IPS DF 19.7 (cell line): ENCODE data around the gene CRACR2A.

ENCODE experiments used
- DNase-seq: peaks from one replicate; pipeline ENCODE4 v3.0.0-alpha.2; 2013; ENCODE audit warnings: low read depth, low spot score

Gene CRACR2A

DNA sequence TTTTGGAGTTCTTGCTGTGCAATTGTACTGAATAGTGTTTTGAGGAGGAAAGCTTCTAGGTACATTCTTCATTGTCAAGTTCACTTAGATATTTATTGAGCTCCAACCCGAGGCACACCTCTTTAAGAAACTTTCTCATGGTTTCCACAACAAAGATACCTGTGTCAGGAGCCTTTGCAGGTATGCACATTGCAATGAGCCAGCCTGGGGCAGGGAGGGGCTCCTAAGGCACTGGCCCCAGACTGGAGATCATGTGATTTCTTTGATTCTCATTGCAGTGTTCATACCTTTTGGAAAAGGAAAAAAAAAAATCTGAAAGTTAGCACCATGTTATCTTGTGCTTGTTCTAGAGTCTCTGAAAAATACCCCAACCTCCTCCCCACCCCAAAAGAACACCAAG is 181.6 kb downstream of the CRACR2A start:
- no peak for DNase-seq

DNA sequence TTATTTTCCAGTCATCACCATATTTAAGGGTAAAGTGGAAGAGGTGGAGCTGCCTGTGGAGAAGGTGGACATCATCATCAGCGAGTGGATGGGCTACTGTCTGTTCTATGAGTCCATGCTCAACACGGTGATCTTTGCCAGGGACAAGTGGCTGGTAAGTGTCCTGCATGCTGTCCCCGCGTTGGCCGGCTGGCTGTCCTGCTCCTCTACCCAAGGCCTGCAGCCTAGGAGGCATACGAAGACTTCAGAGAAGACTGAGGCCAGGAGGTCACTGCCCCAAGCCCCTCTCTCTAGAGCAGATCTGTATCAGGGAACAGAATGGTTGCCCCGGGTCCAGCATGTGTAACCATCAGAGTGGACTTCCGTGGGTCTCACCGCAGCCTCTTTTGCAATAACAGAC is 184.2 kb downstream of the CRACR2A start:
- no peak for DNase-seq

DNA sequence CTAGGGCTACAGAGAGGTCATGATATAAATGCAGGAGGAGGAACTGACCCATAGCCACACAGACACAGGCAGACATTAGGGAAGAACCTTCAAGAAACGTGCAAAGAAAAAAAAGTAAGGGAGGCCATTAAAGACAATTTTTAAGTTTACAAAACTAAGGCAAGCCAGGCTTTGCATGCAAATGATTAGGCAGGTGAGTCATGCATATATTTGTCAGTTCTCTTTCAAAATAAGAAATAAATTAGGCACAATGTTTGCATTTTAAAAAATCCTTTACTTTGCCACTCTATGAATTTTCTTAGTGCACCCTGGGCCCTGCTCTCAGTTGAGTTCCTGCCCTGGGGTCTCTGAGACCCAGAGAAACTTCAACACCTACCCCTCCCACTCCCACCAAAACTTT is 186.9 kb downstream of the CRACR2A start:
- DNase-seq, result no peak
